Left ventricle myocardium inferior (tissue), 1 donor: Measurements from ENCODE around the gene SCUBE2. TPM values are rescaled to one million over a fixed set of nuclear protein-coding genes. Genes with fewer than 3 reads are reported as not detected.

Experiments used
- DNase-seq: peaks from one replicate; pipeline ENCODE4 v3.0.0-alpha.2; 2020
- H3K27ac ChIP-seq: fragments of 200-600 bp; replicated peaks from 2 replicates; pipeline ENCODE4 v1.8.0; 2021
- H3K27me3 ChIP-seq: fragments of 200-600 bp; 2 replicates; pipeline ENCODE4 v1.8.0; 2021; ENCODE audit warnings: low read depth
- H3K36me3 ChIP-seq: fragments of 200-600 bp; 2 replicates; pipeline ENCODE4 v1.8.0; 2021
- H3K4me1 ChIP-seq: fragments of 200-600 bp; 2 replicates; pipeline ENCODE4 v1.8.0; 2021
- H3K4me3 ChIP-seq: fragments of 200-600 bp; 2 replicates; pipeline ENCODE4 v1.8.0; 2021; ENCODE audit warnings: mild to moderate bottlenecking, moderate library complexity
- H3K9me3 ChIP-seq: fragments of 200-600 bp; replicated peaks from 2 replicates; pipeline ENCODE4 v1.8.0; 2021
- intact Hi-C: fragments of 100-400 bp; cut with micrococcal nuclease; formaldehyde crosslinking; loops from one replicate; pipeline ENCODE4 v1.11.0; 2022
- total RNA-seq: library from RNA; stranded (reverse); fragmentation: NEBNext Ultra II Directional; extraction: Animal tissue kit (Norgen Biotek cat#: 25700); gene quantifications from one replicate; pipeline ENCODE4 v1.2.1, GENCODE V29; 2021
- TF ChIP-seq, protein P1 (sequence below): fragments of 200-600 bp; IDR thresholded peaks from 2 replicates; pipeline ENCODE4 v1.8.0; 2021; ENCODE audit warnings: antibody characterized with exemption, mild to moderate bottlenecking, borderline replicate concordance
- donor health status: DM: no; HTN: yes; CAD: no; lungs with severe emphysema.

Gene SCUBE2
- total RNA-seq, 1 donor from 2014 or later = 1.8 TPM

DNA sequence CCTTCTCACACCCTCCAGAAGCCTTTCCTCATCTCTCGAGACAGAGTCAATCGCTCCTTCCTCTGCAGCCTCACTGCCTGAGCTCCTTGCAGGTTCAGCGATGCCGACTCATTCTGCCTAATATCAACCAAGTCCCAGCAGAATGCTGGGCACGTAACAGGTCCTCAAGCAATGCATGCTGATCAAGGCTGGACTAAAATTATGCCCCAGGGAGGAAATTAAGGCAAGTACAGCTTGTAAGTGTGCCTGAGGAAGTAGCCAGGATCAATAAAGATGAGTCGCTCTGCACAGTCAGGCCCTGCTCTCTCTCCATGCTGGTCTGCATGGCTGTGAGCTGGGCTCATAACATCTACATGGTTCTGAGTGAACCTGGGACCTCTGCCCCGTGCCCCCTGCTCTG, 62.0 kb downstream of the SCUBE2 start:
- Histone ChIP-seq H3K4me1 (peaks cover 4% of the 10 kb centered on the region), H3K9me3 (no peaks in the 10 kb centered on the region), H3K36me3 (no peaks in the 10 kb centered on the region), H3K27me3 (no peaks in the 10 kb centered on the region), H3K27ac (no peak overlapping the region), H3K4me3 (no peak overlapping the region)
- intact Hi-C loops = no loop called here
- DNase-seq = no peak
- TF ChIP-seq, protein P1, sequence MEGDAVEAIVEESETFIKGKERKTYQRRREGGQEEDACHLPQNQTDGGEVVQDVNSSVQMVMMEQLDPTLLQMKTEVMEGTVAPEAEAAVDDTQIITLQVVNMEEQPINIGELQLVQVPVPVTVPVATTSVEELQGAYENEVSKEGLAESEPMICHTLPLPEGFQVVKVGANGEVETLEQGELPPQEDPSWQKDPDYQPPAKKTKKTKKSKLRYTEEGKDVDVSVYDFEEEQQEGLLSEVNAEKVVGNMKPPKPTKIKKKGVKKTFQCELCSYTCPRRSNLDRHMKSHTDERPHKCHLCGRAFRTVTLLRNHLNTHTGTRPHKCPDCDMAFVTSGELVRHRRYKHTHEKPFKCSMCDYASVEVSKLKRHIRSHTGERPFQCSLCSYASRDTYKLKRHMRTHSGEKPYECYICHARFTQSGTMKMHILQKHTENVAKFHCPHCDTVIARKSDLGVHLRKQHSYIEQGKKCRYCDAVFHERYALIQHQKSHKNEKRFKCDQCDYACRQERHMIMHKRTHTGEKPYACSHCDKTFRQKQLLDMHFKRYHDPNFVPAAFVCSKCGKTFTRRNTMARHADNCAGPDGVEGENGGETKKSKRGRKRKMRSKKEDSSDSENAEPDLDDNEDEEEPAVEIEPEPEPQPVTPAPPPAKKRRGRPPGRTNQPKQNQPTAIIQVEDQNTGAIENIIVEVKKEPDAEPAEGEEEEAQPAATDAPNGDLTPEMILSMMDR = no peak

DNA sequence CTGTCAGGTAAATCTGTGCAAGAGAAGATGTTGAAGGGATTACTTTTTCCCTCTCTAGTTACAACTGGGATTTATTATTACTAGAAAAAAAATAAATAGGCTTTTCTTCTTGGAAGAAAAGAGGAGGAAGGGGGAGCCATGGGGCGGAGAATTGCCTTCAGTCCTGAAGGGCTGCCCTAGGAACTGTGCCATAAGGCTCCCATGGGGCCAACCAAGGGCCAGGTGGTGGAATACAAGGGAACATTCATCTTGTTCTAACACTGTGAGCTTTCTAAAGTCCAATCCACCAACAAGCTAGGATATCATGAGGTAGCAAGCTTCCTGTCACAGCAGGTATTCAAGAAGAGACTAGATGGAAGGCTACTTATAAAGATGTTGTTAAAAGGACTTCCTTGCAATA, 62.8 kb downstream of the SCUBE2 start:
- Histone ChIP-seq H3K36me3 (no peaks in the 10 kb centered on the region), H3K9me3 (no peaks in the 10 kb centered on the region), H3K27ac (no peak overlapping the region), H3K4me3 (no peak overlapping the region), H3K27me3 (no peaks in the 10 kb centered on the region), H3K4me1 (peaks cover 4% of the 10 kb centered on the region)
- DNase-seq = no peak
- TF ChIP-seq, protein P1 = no peak
- intact Hi-C loops = no loop called here

DNA sequence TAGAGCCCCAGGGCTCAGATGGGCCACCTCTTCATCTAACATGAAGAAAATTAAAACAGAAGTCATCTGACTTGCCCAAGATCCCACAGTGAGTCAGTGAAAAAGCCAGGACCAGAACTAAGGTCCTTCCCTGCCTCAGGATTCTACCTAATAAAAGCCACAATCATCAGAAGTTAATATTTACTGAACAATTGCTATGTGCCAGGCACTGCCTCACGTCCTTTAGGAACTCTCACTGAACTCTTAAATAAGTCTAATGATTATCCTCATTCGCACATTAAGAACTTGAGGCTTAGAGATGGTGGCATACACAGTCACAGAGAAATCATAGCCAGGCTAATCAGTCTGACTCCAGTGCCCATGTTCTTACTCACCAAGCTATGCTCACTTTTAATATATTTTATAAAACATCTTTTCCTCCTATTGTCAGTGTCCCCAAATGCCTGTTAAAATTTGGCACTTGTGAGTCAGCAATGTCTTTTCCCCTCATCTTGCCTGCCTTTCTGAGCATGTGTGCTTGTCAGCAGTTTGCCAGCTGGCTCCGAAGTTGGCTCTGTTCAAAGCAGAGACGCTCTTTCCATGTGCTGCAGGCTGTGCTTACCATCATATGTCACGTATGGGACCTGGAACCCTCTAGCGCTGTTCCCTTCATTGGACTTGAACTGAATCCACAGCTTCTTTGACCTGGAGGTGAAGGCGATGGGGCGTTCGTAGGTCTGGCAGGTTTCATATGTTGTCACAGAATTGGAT, 66.1 kb downstream of the SCUBE2 start:
- intact Hi-C loops = no loop called here

DNA sequence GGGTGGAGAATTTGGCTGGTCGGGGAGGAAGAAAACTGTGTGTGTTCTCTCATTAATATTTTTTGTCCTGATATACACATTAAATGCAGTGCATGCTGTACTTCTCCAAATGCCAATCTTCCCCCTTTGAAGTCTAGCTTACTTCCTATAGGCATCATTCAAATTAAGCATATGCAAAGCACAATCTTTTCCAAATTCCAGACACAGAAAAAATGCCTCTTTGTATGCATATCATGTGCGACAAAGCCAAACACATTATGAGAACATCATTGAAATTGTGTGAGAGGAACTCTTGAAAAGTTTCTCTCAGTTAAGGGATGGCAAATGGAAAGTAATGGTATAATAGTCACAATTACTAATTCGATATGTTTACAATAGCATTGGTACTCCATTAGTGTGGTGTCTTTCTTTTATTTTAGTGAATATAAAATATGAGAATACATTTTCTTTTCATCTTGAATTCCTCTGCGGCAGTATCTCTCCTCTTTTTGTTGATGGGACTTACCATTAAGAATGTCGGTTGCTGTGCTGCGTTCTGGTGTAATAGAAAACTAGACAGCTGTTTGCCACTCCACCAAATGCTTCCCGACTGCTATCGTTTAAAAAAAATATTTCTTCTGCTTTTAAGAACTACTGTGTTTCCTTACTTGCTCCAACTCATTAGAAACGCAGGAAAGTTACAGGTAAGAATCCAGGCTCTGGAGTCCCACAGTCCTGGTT, 68.3 kb downstream of the SCUBE2 start:
- Histone ChIP-seq H3K27ac (no peak overlapping the region), H3K27me3 (no peaks in the 10 kb centered on the region), H3K9me3 (no peaks in the 10 kb centered on the region), H3K36me3 (no peaks in the 10 kb centered on the region), H3K4me1 (peaks cover 20% of the 10 kb centered on the region), H3K4me3 (no peak overlapping the region)
- no peak for DNase-seq
- TF ChIP-seq, protein P1 = no peak
- intact Hi-C loops = no loop called here

More for the DNA sequence above, 66.1 kb downstream of the SCUBE2 start:
- Histone ChIP-seq H3K27ac (no peak overlapping the region), H3K4me1 (peaks cover 18% of the 10 kb centered on the region), H3K36me3 (no peaks in the 10 kb centered on the region), H3K27me3 (no peaks in the 10 kb centered on the region), H3K9me3 (no peaks in the 10 kb centered on the region), H3K4me3 (no peak overlapping the region)
- TF ChIP-seq, protein P1 = no peak
- DNase-seq = no peak

DNA sequence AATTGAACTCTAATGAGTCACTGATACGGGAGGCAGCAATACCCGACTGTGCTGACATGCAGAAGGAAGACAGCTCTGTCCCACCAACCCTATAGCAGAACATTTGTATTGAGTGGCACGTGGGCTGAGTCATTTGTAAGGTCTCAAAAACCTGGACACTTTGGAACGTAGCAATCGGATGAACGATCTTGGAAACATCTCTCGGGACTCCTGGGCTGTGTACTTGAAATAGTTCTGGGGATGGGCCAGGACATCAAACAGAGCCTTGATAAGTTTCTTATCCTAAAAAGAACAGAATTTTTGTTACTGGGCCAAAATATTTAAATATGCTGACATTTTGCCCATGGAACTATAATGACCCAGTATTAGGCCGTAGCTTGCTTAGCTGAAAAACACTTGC, 70.5 kb downstream of the SCUBE2 start:
- Histone ChIP-seq H3K9me3 (no peaks in the 10 kb centered on the region), H3K27me3 (no peaks in the 10 kb centered on the region), H3K27ac (no peak overlapping the region), H3K4me1 (peaks cover 42% of the 10 kb centered on the region), H3K36me3 (no peaks in the 10 kb centered on the region), H3K4me3 (no peak overlapping the region)
- no peak for DNase-seq
- TF ChIP-seq, protein P1 = no peak
- intact Hi-C loops = no loop called here
